HG03135 (cell line): Measurements from ENCODE around the gene HDAC7.

Experiments used
- ATAC-seq: cut with Tn5 transposase; IDR thresholded peaks from one replicate; pipeline ENCODE4 v1.9.1; 2021; ENCODE audit warnings: mild to moderate bottlenecking, moderate library complexity; ENCODE audit not compliant: unreplicated experiment

HDAC7 gene

DNA sequence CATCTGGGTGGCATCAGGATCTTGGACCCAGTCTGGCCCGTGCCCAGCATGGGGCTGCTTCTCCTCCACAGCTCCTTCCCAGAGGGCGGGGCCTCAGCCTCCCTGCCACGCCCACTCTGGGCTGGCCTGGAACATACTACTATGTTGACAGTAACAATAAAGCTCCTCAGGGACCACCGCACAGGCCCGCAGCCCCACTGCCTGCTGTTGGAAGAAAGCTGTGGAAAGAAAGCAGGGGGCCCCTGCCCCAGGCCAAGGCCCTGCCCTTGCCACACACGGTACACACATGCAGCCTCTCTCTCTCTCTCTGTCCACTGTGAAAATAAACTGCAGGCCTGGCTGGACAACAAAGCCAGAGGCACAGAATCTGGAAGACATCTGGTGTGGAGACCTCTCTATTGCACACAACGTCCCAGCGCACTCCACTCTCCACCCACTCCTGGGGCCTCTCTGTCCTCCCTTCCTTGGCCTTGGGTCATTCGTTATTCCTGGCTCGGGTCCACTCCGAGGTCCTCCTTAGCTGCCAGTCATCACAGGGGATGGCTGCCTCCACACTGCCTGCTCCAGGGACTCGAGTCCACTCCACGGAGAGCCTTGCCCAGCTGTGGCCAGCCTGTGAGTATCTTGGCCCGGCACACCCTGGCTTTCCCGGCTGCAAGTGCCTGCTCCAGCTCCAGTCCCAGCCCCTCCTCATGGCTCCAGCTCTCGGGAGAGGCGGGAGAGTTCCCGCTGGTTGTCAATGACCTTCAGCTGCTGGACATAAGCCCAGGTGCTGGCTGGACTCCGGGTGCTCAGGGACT is 82.6 kb downstream of the HDAC7 start:
- ATAC-seq, result no peak

DNA sequence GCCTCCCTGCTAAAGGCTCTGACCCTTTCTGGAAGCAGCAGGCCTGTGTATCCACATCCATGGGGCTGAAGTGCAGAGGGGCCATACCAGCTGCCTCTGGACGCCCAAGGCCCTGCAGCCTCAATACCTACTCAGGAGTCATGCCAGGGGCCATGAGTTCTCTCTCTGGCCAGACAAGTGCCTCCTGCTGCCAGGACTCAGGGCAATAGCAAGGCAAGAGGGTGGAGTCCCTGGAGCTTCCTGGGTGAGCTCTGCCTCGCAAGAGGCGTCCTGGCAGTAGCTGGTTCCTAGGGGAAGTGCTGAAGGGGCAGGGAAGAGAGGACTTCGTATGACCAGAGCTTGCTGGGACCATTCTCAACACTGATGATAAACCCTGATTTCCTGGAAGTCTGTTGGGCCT is 83.5 kb downstream of the HDAC7 start:
- no peak for ATAC-seq

DNA sequence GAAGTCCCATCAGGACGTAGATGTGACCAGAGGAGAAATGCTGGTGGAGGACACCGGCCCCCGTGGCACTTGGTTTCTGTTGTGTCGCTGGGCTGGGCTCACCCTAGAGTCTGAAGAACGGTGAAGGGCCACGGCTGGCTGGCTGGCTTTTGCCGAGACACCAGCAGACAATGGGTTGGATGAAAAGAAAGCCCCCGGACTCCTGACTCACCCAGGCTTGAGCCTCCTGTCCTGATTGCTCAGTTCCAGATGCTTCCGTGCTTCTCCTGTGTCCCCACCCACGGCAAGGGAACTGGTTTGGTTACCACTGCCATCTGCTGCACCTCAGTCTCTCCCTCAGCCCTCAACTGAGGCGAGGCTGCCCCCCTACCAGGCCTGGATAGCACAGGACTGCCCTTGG is 84.1 kb downstream of the HDAC7 start:
- ATAC-seq, result no peak

DNA sequence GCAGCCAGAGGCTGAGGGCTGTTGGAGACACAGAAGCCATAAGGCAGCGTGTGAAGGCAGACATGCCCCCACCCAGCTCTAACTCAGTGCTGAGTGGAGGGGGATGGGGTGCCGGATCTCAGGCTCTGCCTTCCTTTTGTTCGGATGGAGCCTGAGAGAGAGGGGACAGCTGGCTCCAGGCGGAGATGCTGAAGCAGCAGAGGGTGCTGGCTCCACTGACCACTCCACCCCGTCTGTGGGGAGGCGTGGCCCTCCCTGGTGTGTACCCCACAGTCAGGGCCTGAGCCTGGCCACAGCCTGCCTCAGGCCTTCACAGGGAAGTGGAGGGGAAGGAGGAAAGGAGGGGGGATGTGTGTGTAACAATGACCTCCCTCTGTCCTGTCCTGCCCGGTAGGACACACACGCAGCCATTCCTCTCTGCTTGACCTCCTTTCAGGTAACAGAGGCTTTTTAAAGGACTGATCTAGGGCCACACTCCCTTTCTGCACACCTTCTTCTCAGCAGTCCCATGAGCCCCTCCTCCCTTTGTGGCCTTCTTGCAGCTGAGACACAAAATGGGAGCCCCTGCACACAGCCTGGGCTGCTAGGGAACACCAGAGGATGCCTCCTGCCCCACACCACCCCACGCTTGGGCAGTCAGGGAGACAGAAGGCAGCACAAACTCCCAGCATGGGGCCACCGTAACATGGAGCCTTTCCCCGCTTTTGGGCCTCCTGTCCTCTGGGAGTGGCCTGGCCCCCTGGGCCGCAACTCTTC is 84.8 kb downstream of the HDAC7 start:
- no peak for ATAC-seq

DNA sequence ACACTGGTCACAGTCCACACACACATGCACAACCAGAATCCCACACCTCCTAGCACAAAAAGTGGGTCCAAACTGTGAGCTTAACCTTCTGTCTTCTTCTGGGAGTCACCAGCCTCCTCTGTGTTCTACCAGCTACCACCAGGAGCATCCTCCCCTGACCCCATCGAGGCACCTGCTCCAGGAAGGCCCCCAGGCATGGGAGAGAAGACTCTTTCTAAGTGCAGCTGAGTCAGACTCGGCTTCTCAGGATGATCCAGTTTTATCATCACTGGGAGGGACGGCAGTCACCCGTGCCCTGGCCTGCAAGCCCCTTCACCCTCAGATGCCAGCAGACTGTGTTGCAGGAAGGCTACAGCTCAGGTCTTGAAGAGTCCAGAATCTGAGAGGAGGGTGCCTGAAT is 86.6 kb downstream of the HDAC7 start:
- ATAC-seq, result no peak
